ENCODE measurements around the gene SLC49A3.
"Not testable (repeated sequence)": the region's sequence is repeated elsewhere in the genome, so short reads cannot be mapped to it uniquely, and the experiment has no call there.

The SLC49A3 gene

DNA sequence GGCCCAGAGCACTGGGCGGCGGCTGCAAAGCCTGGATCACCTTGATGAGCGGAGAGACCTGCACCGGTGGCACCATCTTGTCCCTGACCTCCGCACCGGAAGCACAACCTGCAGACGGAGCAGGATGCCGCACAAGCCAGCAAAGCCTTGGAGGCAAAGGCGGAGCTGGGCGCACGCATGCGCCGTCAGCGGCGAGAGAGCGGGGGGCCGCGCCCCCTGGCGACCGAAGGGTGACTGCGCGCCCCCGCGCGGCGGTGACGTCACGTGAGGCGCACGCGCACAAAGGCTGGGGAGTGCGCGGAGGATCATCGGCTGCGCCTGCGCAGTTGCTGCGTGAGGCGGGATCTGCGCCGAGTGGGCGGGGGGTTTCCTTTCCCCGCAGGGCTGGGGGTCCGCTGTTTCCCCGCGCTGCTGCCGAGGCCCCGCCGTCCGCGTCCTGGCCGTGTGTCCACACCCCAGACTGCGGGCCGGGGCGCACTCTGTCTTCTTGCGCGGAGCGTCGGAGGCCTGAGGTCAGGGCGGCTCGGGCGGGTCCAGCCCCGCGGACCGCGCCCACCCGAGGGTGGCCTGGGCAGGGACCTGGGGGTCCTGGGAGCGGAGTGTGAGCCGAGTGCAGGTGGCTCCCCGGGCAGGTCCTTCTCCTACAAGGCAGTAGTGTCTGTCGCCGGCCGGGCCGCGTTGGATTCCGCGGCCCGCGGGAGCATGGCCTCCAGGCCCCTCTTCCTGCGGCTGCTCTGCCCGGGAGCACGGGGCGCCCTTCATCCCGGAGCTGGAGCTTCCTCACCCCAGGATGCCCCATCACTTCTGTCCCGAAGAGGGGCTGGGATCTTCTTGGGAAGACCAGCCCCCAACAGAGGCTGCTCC lies 14.5 kb downstream of the SLC49A3 start, which contains the start of the genes ATP5ME and MYL5:
Gene ATP5ME, minus strand, starts transcription at position 105 of the 864 bp plus-strand sequence. Its CDS starts 29 bp downstream, at position 76.
Gene MYL5, plus strand, starts transcription at position 371 of the 864 bp plus-strand sequence. CDS start 3,485 bp downstream, outside the sequence.
- H3K79me2 ChIP-seq (ENCODE audit: insufficient read depth, low read length), result peaks cover 24% of the 10 kb centered on the region
- peaks cover 8% of the 10 kb centered on the region; the same call in 1 of the 2 replicates for H3K36me3 ChIP-seq (ENCODE audit: insufficient read depth, low read length)
- peak within 1 kb of the TSS; percentile 85 for H2AFZ ChIP-seq (ENCODE audit: low read length)
- H4K20me1 ChIP-seq (ENCODE audit: insufficient read depth, low read length, poor library complexity, severe bottlenecking), result peaks cover 3% of the 10 kb centered on the region
- no peaks in the 10 kb centered on the region for H3K9me3 ChIP-seq (ENCODE audit: insufficient read depth, low read depth, low read length)
- TF ChIP-seq, protein P1, sequence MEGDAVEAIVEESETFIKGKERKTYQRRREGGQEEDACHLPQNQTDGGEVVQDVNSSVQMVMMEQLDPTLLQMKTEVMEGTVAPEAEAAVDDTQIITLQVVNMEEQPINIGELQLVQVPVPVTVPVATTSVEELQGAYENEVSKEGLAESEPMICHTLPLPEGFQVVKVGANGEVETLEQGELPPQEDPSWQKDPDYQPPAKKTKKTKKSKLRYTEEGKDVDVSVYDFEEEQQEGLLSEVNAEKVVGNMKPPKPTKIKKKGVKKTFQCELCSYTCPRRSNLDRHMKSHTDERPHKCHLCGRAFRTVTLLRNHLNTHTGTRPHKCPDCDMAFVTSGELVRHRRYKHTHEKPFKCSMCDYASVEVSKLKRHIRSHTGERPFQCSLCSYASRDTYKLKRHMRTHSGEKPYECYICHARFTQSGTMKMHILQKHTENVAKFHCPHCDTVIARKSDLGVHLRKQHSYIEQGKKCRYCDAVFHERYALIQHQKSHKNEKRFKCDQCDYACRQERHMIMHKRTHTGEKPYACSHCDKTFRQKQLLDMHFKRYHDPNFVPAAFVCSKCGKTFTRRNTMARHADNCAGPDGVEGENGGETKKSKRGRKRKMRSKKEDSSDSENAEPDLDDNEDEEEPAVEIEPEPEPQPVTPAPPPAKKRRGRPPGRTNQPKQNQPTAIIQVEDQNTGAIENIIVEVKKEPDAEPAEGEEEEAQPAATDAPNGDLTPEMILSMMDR (conservative IDR thresholded peaks at IDR 0.05; ENCODE audit: low read length), result peak; percentile 81
- no peak for TF ChIP-seq EZH2phosphoT487 (IDR thresholded peaks at IDR 0.05; ENCODE audit: borderline replicate concordance)
- H3K9ac ChIP-seq (ENCODE audit: low read depth, low read length, poor library complexity, severe bottlenecking), result peak within 1 kb of the TSS; percentile 95
- H3K4me2 ChIP-seq (ENCODE audit: low read depth, low read length, poor library complexity, severe bottlenecking), result peak within 1 kb of the TSS; percentile 98
- H3K9me2 ChIP-seq (replicated peaks; ENCODE audit: low read depth, low read length), result no peaks in the 10 kb centered on the region
- no peaks in the 10 kb centered on the region for H3K27me3 ChIP-seq (ENCODE audit: insufficient read depth, low read length, poor library complexity, severe bottlenecking)
- peaks cover 24% of the 10 kb centered on the region for H3K4me1 ChIP-seq (ENCODE audit: insufficient read depth, low read length, poor library complexity, severe bottlenecking)
- no peaks in the 10 kb centered on the region for H3F3A ChIP-seq (ENCODE audit: low read depth)
- peak within 1 kb of the TSS; percentile 85 for H3K4me3 ChIP-seq (ENCODE audit: low read length, poor library complexity, severe bottlenecking)

DNA sequence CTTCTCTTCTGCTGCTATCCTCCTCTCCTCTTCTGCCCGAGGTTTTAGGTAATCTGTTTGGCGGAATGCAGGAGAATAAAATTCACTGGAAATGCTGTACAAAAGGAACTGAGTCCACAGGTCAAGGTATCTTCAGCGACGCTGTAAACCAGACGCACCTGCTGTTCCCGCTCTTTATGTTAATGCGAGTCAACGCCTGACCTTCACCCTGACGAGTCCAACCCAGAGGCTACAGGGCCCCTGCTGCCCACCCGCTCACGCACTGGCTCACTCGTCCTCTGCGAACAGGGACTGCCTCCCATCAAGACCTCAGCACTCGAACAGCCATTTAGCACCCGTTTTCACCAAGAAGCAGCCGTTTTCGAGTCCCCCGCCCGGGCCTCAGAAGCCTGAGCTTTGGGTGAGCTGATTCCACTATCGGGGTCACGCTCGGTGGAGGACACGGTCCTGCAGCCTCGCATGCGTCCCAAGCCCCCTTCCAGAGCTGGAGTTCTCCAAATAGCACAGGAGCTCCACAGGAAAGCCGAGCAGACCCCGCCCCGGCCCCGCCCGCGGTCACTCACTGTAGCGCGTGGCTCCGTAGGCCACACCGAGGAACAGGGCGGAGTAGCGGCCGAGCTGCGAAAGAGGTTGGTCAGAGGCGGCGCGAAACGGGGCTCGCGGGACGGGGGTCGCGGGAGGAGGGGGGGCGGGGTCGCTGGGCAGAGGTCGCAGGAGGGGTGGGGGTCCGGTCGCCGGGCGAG lies 15.4 kb downstream of the SLC49A3 start:
- Histone ChIP-seq H3F3A (ENCODE audit: low read depth) (no peaks in the 10 kb centered on the region), H3K9ac (ENCODE audit: low read depth, low read length, poor library complexity, severe bottlenecking) (peak overlapping the region; percentile 87), H3K27me3 (ENCODE audit: insufficient read depth, low read length, poor library complexity, severe bottlenecking) (no peaks in the 10 kb centered on the region), H3K9me2 (replicated peaks; ENCODE audit: low read depth, low read length) (no peaks in the 10 kb centered on the region), H4K20me1 (ENCODE audit: insufficient read depth, low read length, poor library complexity, severe bottlenecking) (peaks cover 3% of the 10 kb centered on the region), H3K4me1 (ENCODE audit: insufficient read depth, low read length, poor library complexity, severe bottlenecking) (peaks cover 24% of the 10 kb centered on the region), H3K4me3 (ENCODE audit: low read length, poor library complexity, severe bottlenecking) (peak overlapping the region; percentile 84), H3K36me3 (ENCODE audit: insufficient read depth, low read length) (peaks cover 8% of the 10 kb centered on the region; the same call in 1 of the 2 replicates), H3K79me2 (ENCODE audit: insufficient read depth, low read length) (peaks cover 24% of the 10 kb centered on the region), H3K4me2 (ENCODE audit: low read depth, low read length, poor library complexity, severe bottlenecking) (peak overlapping the region; percentile 84), H3K9me3 (ENCODE audit: insufficient read depth, low read depth, low read length) (no peaks in the 10 kb centered on the region), H2AFZ (ENCODE audit: low read length) (no peak overlapping the region)
- TF ChIP-seq, protein P1 (conservative IDR thresholded peaks at IDR 0.05; ENCODE audit: low read length), result no peak
- no peak for TF ChIP-seq EZH2phosphoT487 (IDR thresholded peaks at IDR 0.05; ENCODE audit: borderline replicate concordance)

DNA sequence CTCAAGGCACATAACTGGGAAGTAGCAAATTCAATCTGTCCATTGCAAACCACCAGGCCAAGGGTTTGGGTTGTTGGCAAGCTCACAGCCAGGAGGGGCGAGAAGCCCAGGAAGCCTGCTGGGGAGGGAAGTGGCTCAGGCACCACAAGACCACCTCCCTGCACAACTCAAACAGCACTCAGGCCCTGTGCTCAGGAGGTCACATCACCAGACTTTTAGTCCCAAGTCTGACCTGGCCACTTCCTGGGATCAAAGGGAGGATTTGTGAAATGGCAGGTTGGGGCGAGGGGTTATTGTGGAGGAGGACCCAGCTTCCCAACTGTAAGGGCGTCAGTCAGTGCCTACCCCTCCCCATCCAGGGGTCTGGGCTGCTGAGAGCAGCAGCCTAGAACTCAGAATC lies 17.2 kb downstream of the SLC49A3 start:
- peaks cover 24% of the 10 kb centered on the region for H3K4me1 ChIP-seq (ENCODE audit: insufficient read depth, low read length, poor library complexity, severe bottlenecking)
- H3K27me3 ChIP-seq (ENCODE audit: insufficient read depth, low read length, poor library complexity, severe bottlenecking), result no peaks in the 10 kb centered on the region
- H3K4me2 ChIP-seq (ENCODE audit: low read depth, low read length, poor library complexity, severe bottlenecking), result no peak overlapping the region
- no peak overlapping the region for H2AFZ ChIP-seq (ENCODE audit: low read length)
- no peaks in the 10 kb centered on the region for H3K9me3 ChIP-seq (ENCODE audit: insufficient read depth, low read depth, low read length)
- H3K9me2 ChIP-seq (replicated peaks; ENCODE audit: low read depth, low read length), result no peaks in the 10 kb centered on the region
- no peak overlapping the region for H3K4me3 ChIP-seq (ENCODE audit: low read length, poor library complexity, severe bottlenecking)
- peaks cover 3% of the 10 kb centered on the region for H4K20me1 ChIP-seq (ENCODE audit: insufficient read depth, low read length, poor library complexity, severe bottlenecking)
- TF ChIP-seq, protein P1 (conservative IDR thresholded peaks at IDR 0.05; ENCODE audit: low read length), result no peak
- no peak for TF ChIP-seq EZH2phosphoT487 (IDR thresholded peaks at IDR 0.05; ENCODE audit: borderline replicate concordance)
- no peak overlapping the region for H3K9ac ChIP-seq (ENCODE audit: low read depth, low read length, poor library complexity, severe bottlenecking)
- H3K36me3 ChIP-seq (ENCODE audit: insufficient read depth, low read length), result peaks cover 8% of the 10 kb centered on the region; the same call in 1 of the 2 replicates
- peaks cover 24% of the 10 kb centered on the region for H3K79me2 ChIP-seq (ENCODE audit: insufficient read depth, low read length)
- no peaks in the 10 kb centered on the region for H3F3A ChIP-seq (ENCODE audit: low read depth)

DNA sequence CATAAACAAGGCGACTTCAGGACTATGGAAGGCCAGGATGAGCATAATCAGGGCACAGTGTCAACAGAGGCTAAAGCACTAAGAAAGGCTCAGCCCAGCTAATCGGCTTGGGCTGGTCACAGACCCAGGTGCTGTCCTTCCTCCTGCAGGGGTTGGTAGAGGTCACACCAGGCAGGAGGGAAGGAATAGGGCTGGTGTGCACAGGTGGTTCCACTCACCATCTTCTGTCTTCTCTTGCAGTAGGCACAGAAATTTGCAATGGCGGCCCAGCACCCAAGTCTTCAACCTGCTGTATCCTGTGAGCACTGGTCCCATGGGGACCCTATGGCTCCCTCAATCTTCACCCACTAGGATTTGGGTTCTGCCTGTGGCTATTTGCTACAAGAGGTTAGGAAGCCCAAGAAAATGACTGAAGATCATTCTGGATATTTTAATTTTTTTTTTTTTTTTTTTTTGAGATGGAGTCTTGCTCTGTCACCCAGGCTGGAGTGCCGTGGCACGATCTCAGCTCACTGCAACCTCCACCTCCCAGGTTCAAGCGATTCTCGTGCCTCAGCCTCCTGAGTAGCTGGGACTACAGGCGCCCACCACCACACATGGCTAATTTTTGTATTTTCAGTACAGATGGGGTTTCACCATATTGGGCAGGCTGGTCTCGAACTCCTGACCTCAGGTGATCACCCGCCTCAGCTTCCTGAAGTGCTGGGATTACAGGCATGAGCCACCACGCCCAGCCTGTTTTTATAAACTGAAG lies 19.0 kb downstream of the SLC49A3 start:
- H3K4me3 ChIP-seq (ENCODE audit: low read length, poor library complexity, severe bottlenecking); H3K36me3 ChIP-seq (ENCODE audit: insufficient read depth, low read length); H4K20me1 ChIP-seq (ENCODE audit: insufficient read depth, low read length, poor library complexity, severe bottlenecking); H3K4me2 ChIP-seq (ENCODE audit: low read depth, low read length, poor library complexity, severe bottlenecking); H3K27me3 ChIP-seq (ENCODE audit: insufficient read depth, low read length, poor library complexity, severe bottlenecking); H2AFZ ChIP-seq (ENCODE audit: low read length); H3F3A ChIP-seq (ENCODE audit: low read depth); H3K4me1 ChIP-seq (ENCODE audit: insufficient read depth, low read length, poor library complexity, severe bottlenecking); H3K9ac ChIP-seq (ENCODE audit: low read depth, low read length, poor library complexity, severe bottlenecking); H3K9me3 ChIP-seq (ENCODE audit: insufficient read depth, low read depth, low read length); H3K9me2 ChIP-seq (replicated peaks; ENCODE audit: low read depth, low read length): not testable (repeated sequence)
- peaks cover 23% of the 10 kb centered on the region for H3K79me2 ChIP-seq (ENCODE audit: insufficient read depth, low read length)
